ENCODE results near the gene NRG2.

The NRG2 gene

DNA sequence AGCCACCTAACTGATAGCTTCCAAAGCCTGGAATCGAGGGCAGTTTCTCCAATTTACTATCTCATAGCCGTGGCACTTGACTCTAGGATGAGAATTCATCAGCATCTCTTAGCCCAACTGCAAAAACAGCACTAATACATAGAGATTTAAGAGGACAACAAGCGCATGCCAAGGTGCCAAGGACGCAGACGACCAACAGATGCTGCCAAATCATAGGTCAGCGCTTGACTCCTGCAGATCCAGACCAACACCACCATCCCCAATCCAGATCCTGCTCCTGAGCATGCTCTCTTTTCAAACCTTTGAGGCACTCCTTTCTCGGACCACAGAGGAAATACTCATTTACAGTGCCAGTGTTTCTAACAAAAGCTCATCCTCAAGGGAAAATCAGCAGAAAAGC is 24.6 kb downstream of the NRG2 start:
- no peak for TF ChIP-seq CTCF (conservative IDR thresholded peaks at IDR 0.05; ENCODE audit: low read depth)
- H3K27ac ChIP-seq: no peak overlapping the region
- no peak for DNase-seq (ENCODE audit: low spot score)
- CTCF ChIA-PET: no interaction called here
- POLR2A ChIA-PET (ENCODE audit: low non-redundant PET): no interaction called here

- ChIA-PET POLR2A (ENCODE audit: low non-redundant PET) (no interaction called here), CTCF (interaction anchor here (0.5 to 0.7 kb wide), 2 partner anchors 24 to 174 kb away, joined by 3 read pairs; no protein-coding TSS in a partner anchor)
- no peak for DNase-seq (ENCODE audit: low spot score)
- TF ChIP-seq CTCF (conservative IDR thresholded peaks at IDR 0.05; ENCODE audit: low read depth): no peak
- H3K27ac ChIP-seq: no peak overlapping the region
Measured at GRCh38 chr5:140018096-140018481, 25.0 kb downstream of the NRG2 start.

GRCh38 chr5:140017397-140018095 is 25.6 kb downstream of the NRG2 start:
- no peak overlapping the region for H3K27ac ChIP-seq
- DNase-seq (ENCODE audit: low spot score): no peak
- CTCF ChIA-PET: interaction anchor here (0.5 to 0.7 kb wide), 2 partner anchors 24 to 175 kb away, joined by 3 read pairs; no protein-coding TSS in a partner anchor
- TF ChIP-seq CTCF (conservative IDR thresholded peaks at IDR 0.05; ENCODE audit: low read depth): no peak
- POLR2A ChIA-PET (ENCODE audit: low non-redundant PET): no interaction called here

DNA sequence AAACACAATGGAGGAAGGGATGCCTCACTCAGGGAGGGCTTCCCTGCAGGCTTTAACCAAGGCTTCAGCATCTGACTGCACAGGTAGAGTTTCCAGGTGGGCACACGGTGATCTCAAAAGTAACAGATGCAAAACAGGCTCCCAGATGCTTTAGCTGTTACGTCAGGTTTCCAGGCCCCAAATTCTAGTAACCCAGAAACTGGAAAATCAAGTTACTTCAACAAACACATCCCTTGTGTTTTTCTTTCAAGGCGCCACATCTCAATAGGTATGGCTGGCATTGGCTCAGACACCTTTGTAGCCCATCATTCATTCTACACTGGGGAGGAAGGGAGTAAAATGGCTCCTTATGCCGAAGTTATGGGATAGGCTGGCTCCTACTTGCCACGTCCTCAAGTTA is 27.4 kb downstream of the NRG2 start:
- no peak overlapping the region for H3K27ac ChIP-seq
- POLR2A ChIA-PET (ENCODE audit: low non-redundant PET): no interaction called here
- CTCF ChIA-PET: interaction anchor here (0.7 kb wide), 1 partner anchor 23 kb away, joined by 3 read pairs; no protein-coding TSS in a partner anchor
- DNase-seq (ENCODE audit: low spot score): no peak
- TF ChIP-seq CTCF (conservative IDR thresholded peaks at IDR 0.05; ENCODE audit: low read depth): no peak

DNA sequence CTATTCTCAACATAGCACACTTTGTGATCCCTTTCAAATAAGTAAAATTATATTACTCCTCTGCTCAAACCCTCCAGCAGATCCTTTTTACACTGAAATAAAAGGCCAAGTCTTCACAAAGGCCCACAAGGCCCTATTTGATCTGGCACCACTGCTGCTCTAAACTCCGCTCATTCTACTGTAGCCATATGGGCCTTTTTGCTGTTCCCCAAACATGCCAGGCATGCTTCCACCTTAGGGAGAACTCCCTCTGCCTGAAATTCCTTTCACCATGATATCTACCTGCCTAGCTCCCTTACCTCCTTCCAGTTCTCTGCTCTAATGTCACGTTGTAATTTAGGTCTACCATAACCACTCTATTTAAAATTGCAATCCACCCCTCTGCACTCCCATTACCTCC is 28.3 kb downstream of the NRG2 start:
- no peak for TF ChIP-seq CTCF (conservative IDR thresholded peaks at IDR 0.05; ENCODE audit: low read depth)
- no peak for DNase-seq (ENCODE audit: low spot score)
- H3K27ac ChIP-seq: no peak overlapping the region
- ChIA-PET CTCF (interaction anchor here (0.7 kb wide), 1 partner anchor 60 kb away, joined by 5 read pairs; no protein-coding TSS in a partner anchor), POLR2A (ENCODE audit: low non-redundant PET) (no interaction called here)

- no peak for DNase-seq (ENCODE audit: low spot score)
- no peak for TF ChIP-seq CTCF (conservative IDR thresholded peaks at IDR 0.05; ENCODE audit: low read depth)
- ChIA-PET POLR2A (ENCODE audit: low non-redundant PET) (no interaction called here), CTCF (interaction anchor here (1.2 kb wide), 1 partner anchor 44 kb away, joined by 4 read pairs; no protein-coding TSS in a partner anchor)
- H3K27ac ChIP-seq: no peak overlapping the region
Measured at GRCh38 chr5:140013536-140013935, 29.6 kb downstream of the NRG2 start.
